Endometrial microvascular endothelial cells (primary cell): ENCODE results near the gene DPP8. TPM values are rescaled to one million over a fixed set of nuclear protein-coding genes. Genes with fewer than 3 reads are reported as not detected.
"Not testable (repeated sequence)": the region's sequence is repeated elsewhere in the genome, so short reads cannot be mapped to it uniquely, and the experiment has no call there.

Experiments
- in situ Hi-C: cut with HindIII; loops from 2 replicates; pipeline ENCODE4 v1.10.0; 2017; ENCODE audit warnings: low sequenced_read_pairs, low pct_unique_long_range_greater_than_20kb; ENCODE audit errors: inconsistent ontology term
- total RNA-seq: library from RNA; depleted of rRNA; stranded (reverse); fragments of >200 nt; gene quantifications from one replicate; pipeline ENCODE4 v1.2.3, GENCODE V29; 2015; ENCODE audit errors: inconsistent ontology term

DPP8 gene
- 25.6 TPM for total RNA-seq

DNA sequence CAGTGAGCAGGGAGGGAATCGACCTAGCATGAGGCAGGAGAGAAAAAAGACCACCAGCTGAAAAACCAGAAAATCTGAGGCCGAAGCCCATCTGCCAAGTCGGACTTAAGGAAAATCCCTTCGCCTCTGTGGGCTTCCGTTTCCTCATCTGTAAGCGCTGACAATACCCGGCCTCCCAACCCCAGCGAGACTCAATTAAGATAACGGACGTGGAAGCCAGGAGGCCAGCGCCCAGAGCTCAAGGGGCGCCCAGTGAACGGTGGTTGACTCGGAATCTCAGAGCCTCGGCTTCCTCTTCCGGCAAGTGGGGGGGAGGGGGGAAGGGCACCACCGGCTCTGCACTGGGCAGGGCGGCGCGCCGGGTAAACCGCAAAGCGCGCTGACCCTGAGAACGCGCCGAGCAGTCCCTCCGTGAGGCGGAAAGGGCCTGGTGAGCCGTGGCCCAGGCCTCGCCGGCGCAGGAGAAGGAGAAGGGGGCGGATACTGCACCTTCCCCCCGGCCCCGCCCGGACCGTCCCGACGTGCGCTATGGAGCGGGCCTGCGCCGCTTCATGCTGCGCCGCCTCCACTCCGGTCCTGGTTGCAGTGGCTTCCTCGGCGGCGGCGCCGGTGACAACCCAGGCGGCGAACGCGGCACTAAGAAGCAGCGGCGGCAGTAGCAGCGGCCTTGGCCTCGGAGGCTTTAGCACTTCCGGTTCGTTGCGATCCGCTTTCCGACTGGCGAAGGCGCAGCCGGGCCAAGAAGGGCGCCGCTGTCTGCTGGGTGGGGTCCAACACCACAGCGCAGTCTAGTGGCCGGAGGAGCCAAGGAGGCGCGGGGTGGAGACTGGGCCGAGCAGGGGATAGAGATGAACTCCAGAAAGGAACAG, at the start of gene DPP8:
TSS of gene DPP8 (minus strand) at position 693 of the 869 bp plus-strand sequence. CDS start 5,136 bp downstream, outside the sequence.
- in situ Hi-C loops, result no loop called here

DNA sequence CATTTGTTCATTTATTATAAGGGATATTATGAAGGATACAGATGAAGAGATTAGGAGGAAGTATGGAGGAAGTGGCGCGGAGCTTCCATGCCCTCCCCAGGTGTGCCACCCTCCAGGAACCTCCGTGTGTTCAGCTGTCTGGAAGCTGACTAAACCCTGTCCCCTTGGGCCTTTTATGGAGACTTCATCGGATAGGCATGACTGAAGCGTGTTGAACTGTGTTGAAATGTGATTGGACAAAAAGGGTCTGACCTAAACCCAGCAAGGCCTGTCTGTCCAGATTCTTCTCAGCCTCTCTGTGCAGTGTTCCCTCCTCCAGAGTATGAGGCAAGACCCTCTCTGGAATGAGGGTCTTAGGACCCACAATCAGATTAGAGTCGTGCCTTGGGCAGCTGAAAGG, 44.4 kb upstream of the DPP8 start:
- in situ Hi-C loops, result no loop called here

DNA sequence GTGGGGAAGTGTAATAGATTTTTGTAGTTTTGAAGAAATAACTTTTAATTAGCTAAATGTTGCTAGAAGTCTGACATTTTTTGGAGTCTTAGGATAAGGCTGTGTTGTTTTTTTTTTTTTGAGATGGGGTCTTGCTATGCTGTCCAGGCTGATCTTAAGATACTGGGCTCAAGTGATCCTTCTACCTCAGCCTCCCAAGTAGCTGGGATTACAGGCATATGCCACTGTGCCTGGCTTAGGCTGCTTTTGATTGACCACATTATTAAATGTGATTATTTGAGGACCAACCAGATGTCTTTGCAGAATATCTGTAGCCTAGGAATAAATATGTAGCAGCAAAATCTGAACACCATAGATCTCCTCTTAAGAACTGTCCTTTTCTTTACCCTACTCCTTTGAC, 42.5 kb upstream of the DPP8 start:
- in situ Hi-C loops, result no loop called here

DNA sequence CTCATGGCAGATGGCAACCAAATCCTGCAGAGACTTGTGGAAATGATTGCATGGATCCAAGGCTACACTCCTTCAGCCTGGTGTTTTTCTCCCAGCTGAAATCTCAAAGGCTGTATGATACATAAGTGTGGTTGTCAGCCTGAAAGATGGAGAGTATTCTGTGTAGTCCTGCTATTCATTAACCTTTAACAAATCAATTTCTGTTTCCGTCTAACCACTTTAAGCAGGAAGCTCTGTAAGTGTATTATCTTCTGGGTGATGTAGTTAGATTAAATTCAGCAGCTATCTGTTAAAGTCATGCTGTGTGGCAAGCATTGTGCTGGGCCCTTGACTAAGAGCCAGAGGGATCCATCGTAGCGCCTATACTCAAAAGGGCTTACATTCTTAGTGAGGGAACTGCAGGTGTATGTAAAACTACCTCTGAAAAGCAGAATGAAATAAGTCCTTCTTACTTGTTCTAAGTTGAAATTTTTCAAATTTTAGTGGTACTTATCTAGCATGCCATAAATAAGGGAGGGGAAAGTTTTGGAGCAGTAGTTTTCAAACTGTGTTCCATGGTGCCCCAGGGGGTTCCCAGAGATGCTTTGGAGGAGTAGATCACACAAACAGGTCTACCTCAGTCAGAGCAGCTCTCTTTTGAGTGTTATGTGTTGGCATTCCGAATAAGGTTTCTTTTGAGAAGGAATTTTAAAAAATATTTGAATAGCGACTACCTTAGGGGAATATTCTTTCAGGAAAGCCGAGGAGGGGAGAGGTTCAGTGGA, 41.7 kb upstream of the DPP8 start:
- in situ Hi-C loops, result no loop called here

DNA sequence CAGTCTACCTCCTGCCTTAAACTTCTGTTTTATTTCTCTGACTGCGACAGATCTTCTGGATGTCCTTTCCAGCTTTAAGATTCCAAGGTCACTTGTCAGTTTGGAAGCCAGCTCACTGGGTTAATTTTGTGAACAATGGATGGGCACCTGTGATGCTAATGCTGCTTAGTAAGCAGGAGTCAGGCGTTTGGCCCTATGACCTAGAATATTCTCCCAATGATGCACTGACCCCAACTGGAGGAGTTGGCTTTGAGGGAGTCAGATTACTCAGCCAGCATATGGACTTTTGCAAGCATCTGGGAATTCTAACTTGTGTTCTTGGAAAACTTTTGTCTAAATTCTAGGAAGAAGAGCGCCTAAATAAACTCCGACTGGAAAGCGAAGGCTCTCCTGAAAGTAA, 40.8 kb upstream of the DPP8 start:
- in situ Hi-C loops, result no loop called here

DNA sequence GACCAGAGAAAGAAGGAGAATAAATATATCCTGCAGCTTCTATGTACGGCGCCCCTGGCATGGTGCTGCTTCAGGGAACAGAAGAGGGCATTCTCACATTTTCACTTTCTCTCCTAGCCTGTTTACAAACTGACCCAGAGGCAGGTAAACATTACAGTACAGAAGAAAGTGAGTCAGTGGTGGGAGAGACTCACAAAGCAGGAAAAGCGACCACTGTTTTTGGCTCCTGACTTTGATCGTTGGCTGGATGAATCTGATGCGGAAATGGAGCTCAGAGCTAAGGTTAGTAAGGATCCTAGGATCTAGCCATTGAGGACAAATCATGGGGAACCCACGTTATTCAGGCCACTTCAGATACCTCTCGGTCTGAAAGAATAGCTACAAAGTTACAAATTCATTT, 39.1 kb upstream of the DPP8 start:
- in situ Hi-C loops, result no loop called here

DNA sequence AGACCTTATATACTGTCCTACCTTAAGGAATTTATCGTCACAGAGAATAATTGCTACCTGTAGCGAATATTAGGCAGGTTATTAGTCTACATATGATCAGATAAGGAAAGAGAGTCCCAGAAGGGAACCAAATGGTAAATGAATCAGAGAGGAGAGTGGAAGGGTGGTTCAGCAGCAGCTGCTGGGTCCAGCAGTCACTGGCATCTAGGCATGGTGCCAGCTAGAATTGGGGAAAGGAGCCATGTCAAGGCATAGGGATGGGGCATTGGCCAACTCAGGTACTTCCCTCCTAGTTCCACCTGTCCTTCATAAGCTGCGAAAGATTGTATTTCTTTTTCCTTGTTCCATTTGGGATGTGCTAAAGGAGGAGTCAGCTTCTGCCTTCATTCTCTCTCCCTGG, 36.2 kb upstream of the DPP8 start:
- in situ Hi-C loops, result no loop called here

DNA sequence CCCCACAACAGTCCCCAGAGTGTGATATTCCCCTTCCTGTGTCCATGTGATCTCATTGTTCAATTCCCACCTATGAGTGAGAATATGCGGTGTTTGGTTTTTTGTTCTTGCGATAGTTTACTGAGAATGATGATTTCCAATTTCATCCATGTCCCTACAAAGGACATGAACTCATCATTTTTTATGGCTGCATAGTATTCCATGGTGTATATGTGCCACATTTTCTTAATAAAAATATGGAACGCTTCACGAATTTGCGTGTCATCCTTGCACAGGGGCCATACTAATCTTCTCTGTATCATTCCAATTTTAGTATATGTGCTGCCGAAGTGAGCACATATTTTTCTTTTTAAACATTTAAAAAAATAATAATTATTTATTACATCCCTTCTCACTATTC, 35.4 kb upstream of the DPP8 start:
- in situ Hi-C loops, result not testable (repeated sequence)

DNA sequence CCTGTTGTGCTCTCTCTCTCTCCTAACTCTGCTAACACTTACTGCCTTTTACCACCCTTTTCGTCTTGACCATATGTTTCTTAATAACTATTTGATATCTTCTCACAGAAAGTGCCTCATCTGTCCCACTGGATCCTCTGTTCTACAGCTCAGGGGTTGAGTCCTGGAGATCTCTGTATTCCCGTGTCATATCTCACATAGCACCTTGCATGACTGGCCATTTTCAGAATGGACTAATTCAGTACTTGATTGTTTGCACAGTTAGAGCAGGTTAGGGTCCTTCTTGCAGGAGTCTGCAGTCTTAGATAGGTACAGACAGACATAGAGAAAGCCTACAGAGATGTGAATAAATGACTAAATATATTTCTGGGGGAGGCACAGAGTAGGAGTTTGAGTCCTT, 33.7 kb upstream of the DPP8 start:
- in situ Hi-C loops, result no loop called here

DNA sequence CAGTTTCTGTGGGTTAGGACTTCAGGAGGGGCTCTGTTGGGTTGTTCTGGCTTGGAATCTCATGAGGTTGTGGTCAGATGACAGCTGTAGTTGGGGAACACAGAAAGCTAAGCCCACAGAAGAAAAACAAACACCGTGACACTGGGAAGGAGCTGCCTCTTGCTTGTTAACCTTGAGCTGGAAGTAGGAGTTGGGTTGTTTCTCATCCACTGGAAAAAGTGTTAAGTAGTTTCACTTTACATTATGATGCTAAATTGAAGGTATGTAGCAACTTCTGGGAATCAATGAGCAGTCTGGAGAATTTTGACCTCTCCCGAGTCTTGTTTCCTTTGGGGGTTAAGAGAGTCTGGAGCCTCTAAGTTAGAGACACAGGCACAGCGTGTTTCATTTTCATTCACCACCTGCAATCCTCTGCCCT, 33.2 kb upstream of the DPP8 start:
- in situ Hi-C loops, result no loop called here

DNA sequence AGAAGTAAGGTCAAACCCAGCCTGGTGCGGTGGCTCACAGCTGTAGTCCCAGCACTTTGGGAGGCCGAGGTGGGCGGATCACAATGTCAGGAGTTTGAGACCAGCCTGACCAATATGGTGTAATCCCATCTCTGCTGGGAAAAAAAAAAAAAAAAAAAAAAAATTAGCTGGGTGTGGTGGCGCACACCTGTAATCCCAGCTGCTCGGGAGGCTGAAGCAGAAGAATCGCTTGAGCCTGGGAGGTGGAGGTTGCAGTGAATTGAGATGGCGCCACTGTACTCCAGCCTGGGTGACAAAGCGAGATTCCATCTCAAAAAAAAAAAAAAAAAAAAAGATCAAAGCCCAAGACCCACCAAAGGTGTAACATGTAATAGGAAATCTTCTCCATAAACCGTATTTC, 31.8 kb upstream of the DPP8 start:
- in situ Hi-C loops, result not testable (repeated sequence)

DNA sequence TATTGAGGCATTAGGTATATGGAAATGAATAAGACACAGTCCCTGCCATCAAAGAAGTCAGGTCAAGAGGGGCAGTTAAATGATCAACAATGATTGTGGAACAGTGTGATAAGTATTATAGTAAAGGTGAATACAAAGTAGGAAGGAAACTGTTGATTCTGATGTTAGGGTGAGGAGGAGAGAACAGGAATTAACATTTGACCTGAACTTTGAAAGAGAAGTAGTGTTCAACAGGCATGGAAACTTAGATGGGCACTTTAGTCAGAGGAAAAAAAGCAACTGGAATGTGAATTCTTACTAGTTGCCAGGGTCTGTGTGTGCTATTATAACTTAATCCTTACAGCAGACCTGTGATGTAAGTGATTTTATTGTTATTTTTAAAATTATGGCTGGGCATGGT, 30.4 kb upstream of the DPP8 start:
- in situ Hi-C loops, result no loop called here

DNA sequence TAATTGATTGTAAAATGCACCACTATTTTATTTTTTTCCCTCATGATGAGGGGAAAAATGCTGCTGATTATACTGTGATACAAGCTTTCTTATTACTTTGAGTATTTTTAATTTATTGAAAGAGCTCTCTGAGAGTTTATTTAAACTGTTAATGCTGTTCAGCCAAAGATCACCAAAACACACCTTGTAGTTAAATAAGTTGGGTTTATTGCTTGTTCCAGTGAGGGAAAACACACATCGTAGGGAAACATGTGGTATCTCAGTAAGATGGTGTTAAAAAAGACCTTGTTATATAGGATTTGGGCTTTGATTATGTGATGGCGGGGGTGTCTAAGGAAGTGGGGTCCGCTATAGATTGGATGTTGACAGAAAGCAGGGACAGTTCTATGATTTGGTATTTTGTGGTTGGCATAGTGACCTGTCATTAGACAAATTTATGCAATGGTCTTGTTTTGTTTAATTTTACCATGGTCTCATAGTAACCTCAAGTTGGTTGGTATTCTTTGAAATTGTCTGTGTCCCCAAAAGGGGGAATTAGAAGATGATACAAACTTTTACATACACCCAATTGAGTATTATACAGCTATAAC, 23.8 kb upstream of the DPP8 start:
- in situ Hi-C loops, result no loop called here

DNA sequence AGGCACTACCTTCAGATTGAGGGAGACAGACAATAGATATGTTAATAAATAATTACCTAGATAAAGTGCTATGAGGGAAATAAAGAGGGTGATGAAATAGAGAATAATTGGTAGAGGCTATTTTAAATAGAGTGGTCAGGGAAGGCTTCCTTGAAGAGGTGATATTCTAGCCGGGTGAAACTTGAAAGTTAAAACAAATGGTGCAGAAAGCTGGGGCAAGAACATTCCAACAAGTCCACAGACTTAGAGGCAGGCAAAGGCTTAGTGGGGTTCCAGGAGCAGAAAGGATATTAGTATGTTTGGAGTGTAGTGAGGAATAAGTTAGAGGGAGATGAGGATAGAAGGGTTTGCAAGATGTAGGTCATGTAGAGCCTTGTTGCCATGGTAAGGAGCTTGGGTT, 22.8 kb upstream of the DPP8 start:
- in situ Hi-C loops, result no loop called here

DNA sequence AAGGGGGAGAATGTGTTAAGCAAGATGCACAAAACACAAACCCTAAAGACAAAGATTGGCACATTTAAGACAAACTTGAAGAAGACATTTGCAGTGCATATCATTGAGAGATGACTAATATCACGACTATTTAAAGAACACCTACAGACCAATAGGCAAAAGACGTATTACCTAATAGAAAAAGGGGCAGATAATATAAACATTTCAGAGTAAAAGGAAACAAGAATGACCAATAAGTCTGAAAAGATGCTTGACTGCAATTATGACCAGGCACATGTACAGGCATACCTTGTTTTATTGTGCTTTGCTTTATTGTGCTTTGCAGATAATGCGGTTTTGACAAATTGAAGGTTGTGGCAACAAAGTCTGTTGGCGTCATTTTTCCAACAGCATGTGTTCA, 17.7 kb upstream of the DPP8 start:
- in situ Hi-C loops, result no loop called here

DNA sequence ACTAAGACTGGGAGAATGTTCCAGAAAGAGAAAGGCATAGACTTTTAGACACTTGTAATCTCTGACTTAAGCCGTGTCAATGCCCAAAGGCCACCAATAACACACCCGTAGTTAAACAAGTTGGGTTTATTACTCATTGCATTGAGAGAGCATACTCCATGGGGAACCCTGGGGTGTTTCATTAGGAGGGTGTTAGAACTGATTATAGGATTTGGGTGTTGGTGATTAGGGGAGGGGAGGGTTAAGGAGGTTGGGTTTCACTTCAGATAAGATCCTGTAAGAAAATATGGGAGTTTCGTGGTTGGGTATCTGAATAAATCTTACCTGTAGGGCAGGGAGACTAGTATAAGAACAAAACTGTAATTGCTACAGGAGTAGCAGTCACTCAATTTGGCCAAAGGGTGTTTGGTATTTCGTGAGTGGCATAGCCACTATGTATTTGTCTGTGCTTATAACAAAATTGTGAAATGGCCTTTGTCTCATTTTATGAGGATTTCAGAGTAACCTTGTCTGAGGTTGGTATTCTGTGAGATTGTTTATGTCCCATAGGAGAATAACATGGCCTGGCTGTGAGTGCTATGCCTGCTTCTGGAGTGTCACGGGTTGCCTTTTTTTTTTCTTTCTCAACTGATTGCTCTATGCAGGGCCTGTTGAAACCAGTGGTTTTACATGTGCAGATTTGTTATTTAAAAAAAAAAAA, 15.7 kb upstream of the DPP8 start:
- in situ Hi-C loops, result no loop called here

DNA sequence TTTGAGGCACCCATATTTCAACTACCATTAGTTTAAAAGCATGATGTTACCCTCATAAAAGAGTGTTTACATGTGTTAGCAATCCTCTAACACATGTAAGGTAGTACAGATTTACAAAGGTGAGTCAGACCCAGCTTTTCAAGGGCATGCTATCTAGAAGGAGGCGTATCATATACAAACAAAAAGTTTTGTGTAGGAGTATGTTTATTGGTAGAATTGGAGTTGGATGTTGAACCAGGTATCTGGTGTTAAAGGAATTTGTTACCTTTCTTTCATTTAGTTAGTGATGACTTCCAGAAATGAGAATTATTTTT, 15.2 kb upstream of the DPP8 start:
- in situ Hi-C loops, result no loop called here

DNA sequence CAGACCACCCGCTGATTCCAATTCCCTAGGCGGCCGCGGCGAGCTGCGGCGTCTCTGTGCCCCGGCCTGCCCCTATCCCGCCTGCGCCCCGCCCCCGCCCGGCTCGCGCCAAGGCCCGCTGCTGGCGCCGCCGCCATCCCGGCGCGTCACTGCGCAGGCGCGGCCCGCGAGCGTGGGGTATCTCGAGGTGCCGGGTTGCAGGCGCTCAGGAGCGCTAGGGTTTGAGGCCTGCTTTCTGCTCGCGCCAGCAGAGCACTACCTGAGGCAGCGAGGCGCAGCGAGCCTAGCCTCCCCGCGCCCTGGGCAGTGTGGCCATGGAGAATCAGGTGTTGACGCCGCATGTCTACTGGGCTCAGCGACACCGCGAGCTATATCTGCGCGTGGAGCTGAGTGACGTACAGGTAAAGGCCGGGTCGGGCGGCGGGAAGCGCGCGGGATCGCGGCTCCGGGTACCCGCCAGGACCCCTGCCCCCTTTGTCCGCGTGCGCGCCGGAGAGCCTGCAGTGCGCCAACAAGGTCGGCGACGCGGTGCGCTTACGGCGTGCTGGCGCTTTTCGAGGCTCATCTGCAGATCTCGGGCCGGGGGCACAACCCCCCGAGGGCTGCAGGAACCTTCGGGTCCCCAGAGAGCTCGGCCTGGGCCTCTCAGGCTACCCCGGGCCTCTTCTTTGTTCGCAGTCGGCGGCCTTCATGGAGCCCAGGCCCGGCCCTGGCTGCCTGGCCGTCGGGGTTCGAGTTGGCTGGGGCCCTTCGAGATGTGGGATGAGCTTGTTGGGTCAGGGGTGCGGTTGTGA, 13.0 kb upstream of the DPP8 start, which contains the start of gene HACD3:
TSS of gene HACD3 (plus strand) at position 146 of the 794 bp plus-strand sequence. CDS start at position 315, 169 bp downstream.
- in situ Hi-C loops, result no loop called here
